Naive thymus-derived CD4-positive, alpha-beta T cell (primary cell): ENCODE measurements around the gene MSH3. TPM values are rescaled to one million over a fixed set of nuclear protein-coding genes. Genes with fewer than 3 reads are reported as not detected.

Source experiments
- ATAC-seq: fragments of 150-1000 bp; cut with Tn5 transposase; 2 replicates; pipeline ENCODE4 v1.10.0; 2021; ENCODE audit warnings: mild to moderate bottlenecking, moderate library complexity
- CTCF ChIA-PET: fragments of 350-600 bp; sonication (Branson Sonifier 250); formaldehyde crosslinking; loops from one replicate; lab custom pipeline; 2021; ENCODE audit warnings: antibody characterized with exemption; lab: Charles Lee
- POLR2A ChIA-PET: fragments of 350-600 bp; sonication (Branson Sonifier 250); formaldehyde crosslinking; loops from one replicate; lab custom pipeline; 2021; ENCODE audit warnings: antibody characterized with exemption, inconsistent platforms; lab: Charles Lee
- DNase-seq, 9 donors: peaks; one replicate each; pipeline versions ENCODE4 v3.0.0 to v3.0.0-alpha.2; 2020 to 2022; ENCODE audit warnings: mixed read lengths in 1 of 9
- H3K27ac ChIP-seq: one replicate; pipeline ENCODE4 v1.7.0; 2013; ENCODE audit warnings: mild to moderate bottlenecking, low read depth, low read length, moderate library complexity
- H3K27me3 ChIP-seq, 2 donors: one replicate each; pipeline ENCODE4 v1.7.0; 2013; ENCODE audit warnings: low read length in 2 of 2, mild to moderate bottlenecking in 2 of 2, moderate library complexity in 2 of 2; ENCODE audit not compliant: control insufficient read depth in 2 of 2, insufficient read depth in 2 of 2
- H3K36me3 ChIP-seq, 3 experiments: 1 replicate in 2 of 3; 2 replicates in 1 of 3; pipeline ENCODE4 v1.7.0; 2013; ENCODE audit warnings: low read length in 3 of 3, mild to moderate bottlenecking in 3 of 3, moderate library complexity in 1 of 3; ENCODE audit not compliant: insufficient read depth in 3 of 3, control insufficient read depth in 2 of 3
- H3K4me1 ChIP-seq, 2 donors: one replicate each; pipeline ENCODE4 v1.7.0; 2013; ENCODE audit warnings: low read length in 2 of 2, mild to moderate bottlenecking in 2 of 2, moderate library complexity in 1 of 2; ENCODE audit not compliant: control insufficient read depth in 2 of 2, insufficient read depth in 2 of 2
- H3K4me3 ChIP-seq: 2 replicates; pipeline ENCODE4 v1.7.0; 2013; ENCODE audit warnings: mild to moderate bottlenecking, low read length
- H3K9me3 ChIP-seq, 3 experiments: 1 replicate in 2 of 3; 2 replicates in 1 of 3; pipeline ENCODE4 v1.7.0; 2013; ENCODE audit warnings: low read length in 3 of 3; ENCODE audit not compliant: control insufficient read depth in 2 of 3
- H3K27ac Mint-ChIP-seq, 9 donors: one replicate each; pipeline ENCODE4 v1.8.0; 2020 to 2022; ENCODE audit warnings: mixed read lengths in 9 of 9, mild to moderate bottlenecking in 8 of 9, moderate library complexity in 5 of 9, inconsistent platforms in 2 of 9
- H3K27me3 Mint-ChIP-seq, 5 donors: one replicate each; pipeline ENCODE4 v1.8.0; 2021 to 2022; ENCODE audit warnings: mixed read lengths in 5 of 5, mild to moderate bottlenecking in 1 of 5
- H3K36me3 Mint-ChIP-seq, 5 donors: one replicate each; pipeline ENCODE4 v1.8.0; 2020 to 2022; ENCODE audit warnings: mixed read lengths in 5 of 5, mild to moderate bottlenecking in 3 of 5, inconsistent platforms in 1 of 5
- H3K4me1 Mint-ChIP-seq, 7 donors: one replicate each; pipeline ENCODE4 v1.8.0; 2020 to 2022; ENCODE audit warnings: mixed read lengths in 7 of 7, mild to moderate bottlenecking in 3 of 7, inconsistent platforms in 1 of 7
- H3K4me3 Mint-ChIP-seq, 10 donors: one replicate each; pipeline ENCODE4 v1.8.0; 2020 to 2022; ENCODE audit warnings: mild to moderate bottlenecking in 10 of 10, mixed read lengths in 10 of 10, moderate library complexity in 6 of 10, inconsistent platforms in 2 of 10
- H3K9me3 Mint-ChIP-seq, 11 donors: one replicate each; pipeline ENCODE4 v1.8.0; 2020 to 2022; ENCODE audit warnings: mixed read lengths in 11 of 11, mild to moderate bottlenecking in 4 of 11, inconsistent platforms in 1 of 11, moderate library complexity in 1 of 11
- intact Hi-C, 2 donors: fragments of 100-400 bp; cut with micrococcal nuclease; formaldehyde crosslinking; loops; one replicate each; pipeline ENCODE4 v1.15.1; 2023
- polyA plus RNA-seq, 2 donors: library from polyadenylated mRNA; unstranded; fragments of 300-500 nt; fragmentation: Illumina TruSeq; gene quantifications; one replicate each; pipeline ENCODE4 v1.2.3, GENCODE V29; 2021
- total RNA-seq, 6 experiments: library from RNA in 5 of 6; stranded (reverse) in 5 of 6; gene quantifications; 1 replicate in 5 of 6; 2 replicates in 1 of 6; pipeline ENCODE4 v1.2.3 and lab custom pipeline; 2021 to 2026

The MSH3 gene
- total and polyA plus RNA-seq, 7 experiments from 2014 or later, result 10.5 to 20.9 (median 13.0) TPM

DNA sequence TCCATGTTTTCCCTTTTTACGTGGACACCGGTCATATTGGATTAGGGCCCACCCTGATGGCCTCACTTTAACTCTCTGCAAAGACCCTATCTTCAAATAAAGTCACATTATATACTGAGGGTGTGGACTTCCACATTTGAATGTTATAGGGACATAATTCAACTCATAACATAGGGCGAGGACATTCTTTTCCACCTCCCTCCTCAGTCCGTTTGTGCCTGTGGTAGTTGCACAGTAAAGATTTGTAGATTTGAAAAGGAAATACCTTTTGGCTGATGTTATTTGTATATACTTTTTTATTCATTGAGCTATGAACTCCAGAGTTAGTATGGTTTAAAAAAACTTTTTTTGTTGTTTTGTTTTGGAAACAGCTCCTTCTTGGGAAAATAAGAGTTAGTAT, 51.3 kb downstream of the MSH3 start:
- peaks cover 0 to 13% (median 0%) of the 10 kb centered on the region in 3 experiments for H3K36me3 ChIP-seq
- H3K27me3 ChIP-seq, result no peaks in the 10 kb centered on the region
- H3K4me1 ChIP-seq, result peaks cover 0 to 5% of the 10 kb centered on the region in 2 donors
- H3K4me3 ChIP-seq, result no peak overlapping the region
- Mint-ChIP-seq H3K4me3 (no peak overlapping the region), H3K4me1 (peaks cover 17 to 33% (median 22%) of the 10 kb centered on the region in 7 donors), H3K9me3 (no peaks in the 10 kb centered on the region), H3K27ac (peak overlapping the region in 1 of 9 donors; percentile 10), H3K36me3 (peaks cover 4 to 51% (median 27%) of the 10 kb centered on the region in 5 donors), H3K27me3 (no peaks in the 10 kb centered on the region)
- DNase-seq (no peak), ATAC-seq (no peak)
- POLR2A ChIA-PET, result no interaction called here
- H3K27ac ChIP-seq, result no peak overlapping the region
- intact Hi-C loops, result no loop called here
- H3K9me3 ChIP-seq, result no peaks in the 10 kb centered on the region
- CTCF ChIA-PET, result no interaction called here

DNA sequence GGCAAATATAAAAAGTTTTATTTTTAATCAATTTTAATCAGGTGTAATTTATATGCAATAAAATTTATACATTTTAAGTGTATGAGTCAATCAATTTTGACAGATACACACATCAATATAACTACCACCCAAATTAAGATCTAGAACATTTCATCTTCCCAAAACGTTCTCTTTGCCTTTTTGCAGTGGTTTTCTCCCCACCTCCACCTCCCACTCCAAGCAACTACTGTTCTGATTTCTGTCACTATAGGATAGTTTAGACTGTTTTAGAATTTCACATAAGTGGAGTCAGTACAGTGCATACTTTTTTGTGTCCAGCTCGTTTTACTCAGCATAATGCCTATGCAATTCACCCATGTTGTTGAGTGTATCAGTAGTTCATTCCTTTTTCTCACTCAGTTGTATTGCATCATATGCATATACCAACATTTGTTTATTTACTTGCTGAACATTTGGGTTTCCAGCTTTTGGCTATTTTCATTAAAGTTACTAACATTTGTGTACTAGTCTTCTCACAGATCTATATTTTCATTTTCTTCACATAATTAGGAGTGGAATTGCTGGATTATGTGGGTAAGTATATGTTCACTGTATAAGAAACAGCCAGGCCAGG, 52.5 kb downstream of the MSH3 start:
- POLR2A ChIA-PET, result no interaction called here
- CTCF ChIA-PET, result interaction anchor here (0.7 kb wide), 1 partner anchor 51 kb away, joined by 3 read pairs; no protein-coding TSS in a partner anchor
- intact Hi-C loops, result no loop called here

DNA sequence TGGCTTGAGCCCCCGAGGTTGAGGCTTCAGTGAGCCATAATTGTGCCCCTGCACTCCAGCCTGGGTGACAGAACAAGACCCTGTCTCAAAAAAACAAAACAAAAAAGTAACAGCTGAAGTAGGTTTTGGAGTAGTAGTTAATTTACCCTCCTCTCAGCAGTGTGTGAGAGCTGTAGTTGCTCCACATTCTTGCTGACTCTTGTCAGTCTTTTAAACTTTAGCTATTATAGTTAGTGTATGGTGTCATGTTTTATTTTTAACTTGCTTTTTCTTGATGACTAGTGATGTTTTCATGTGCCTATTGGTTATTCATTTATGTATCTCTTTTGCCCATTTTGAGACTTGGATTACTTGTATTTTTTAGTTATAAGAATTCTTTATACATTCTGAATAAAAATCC, 53.2 kb downstream of the MSH3 start:
- ChIA-PET POLR2A (no interaction called here), CTCF (interaction anchor here (0.7 kb wide), 1 partner anchor 52 kb away, joined by 3 read pairs; no protein-coding TSS in a partner anchor)
- Histone ChIP-seq H3K4me1 (peaks cover 0 to 5% of the 10 kb centered on the region in 2 donors), H3K27me3 (no peaks in the 10 kb centered on the region), H3K36me3 (peaks cover 0 to 18% (median 0%) of the 10 kb centered on the region in 3 experiments), H3K27ac (no peak overlapping the region), H3K9me3 (no peaks in the 10 kb centered on the region), H3K4me3 (no peak overlapping the region)
- Mint-ChIP-seq H3K4me3 (no peak overlapping the region), H3K36me3 (peaks cover 0 to 54% (median 24%) of the 10 kb centered on the region in 5 donors), H3K4me1 (peaks cover 15 to 38% (median 20%) of the 10 kb centered on the region in 7 donors), H3K27me3 (no peaks in the 10 kb centered on the region), H3K9me3 (no peaks in the 10 kb centered on the region), H3K27ac (no peak overlapping the region)
- ATAC-seq (no peak), DNase-seq (no peak)
- intact Hi-C loops, result no loop called here

More for the DNA sequence above, 52.5 kb downstream of the MSH3 start:
- H3K9me3 ChIP-seq, result no peaks in the 10 kb centered on the region
- H3K27me3 ChIP-seq, result no peaks in the 10 kb centered on the region
- no peak overlapping the region for H3K27ac Mint-ChIP-seq
- H3K36me3 ChIP-seq, result peaks cover 0 to 18% (median 0%) of the 10 kb centered on the region in 3 experiments
- no peak for DNase-seq
- H3K4me1 ChIP-seq, result peaks cover 0 to 5% of the 10 kb centered on the region in 2 donors
- no peak for ATAC-seq
- H3K4me1 Mint-ChIP-seq, result peaks cover 15 to 36% (median 20%) of the 10 kb centered on the region in 7 donors
- H3K27ac ChIP-seq, result no peak overlapping the region
- H3K9me3 Mint-ChIP-seq, result no peaks in the 10 kb centered on the region
- no peaks in the 10 kb centered on the region for H3K27me3 Mint-ChIP-seq
- no peak overlapping the region for H3K4me3 ChIP-seq
- H3K36me3 Mint-ChIP-seq, result peaks cover 4 to 52% (median 22%) of the 10 kb centered on the region in 5 donors
- H3K4me3 Mint-ChIP-seq, result no peak overlapping the region

DNA sequence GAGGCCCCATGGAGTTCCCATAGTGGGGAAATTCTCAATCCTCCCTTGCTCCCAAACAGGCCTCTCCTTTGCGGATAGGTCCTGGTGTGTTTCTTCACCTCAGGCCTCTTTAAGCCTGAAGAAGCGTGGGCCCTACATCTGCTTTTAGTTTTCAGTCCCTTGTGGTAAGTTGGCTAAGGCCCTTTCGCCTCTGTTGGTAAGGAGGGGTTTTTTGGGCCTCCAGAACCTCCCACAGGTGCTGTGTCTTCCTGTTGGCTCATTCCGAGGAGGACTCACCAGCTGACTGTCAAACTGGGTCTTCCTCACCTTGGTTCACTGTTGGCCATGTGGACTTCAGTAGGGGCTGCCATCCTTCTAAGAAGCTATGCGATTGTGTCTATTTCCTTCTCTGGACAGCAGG, 56.8 kb downstream of the MSH3 start:
- CTCF ChIA-PET, result interaction anchor here (1.6 kb wide), 1 partner anchor 455 kb away, joined by 5 read pairs; no protein-coding TSS in a partner anchor
- POLR2A ChIA-PET, result no interaction called here
- peaks cover 0 to 42% (median 4%) of the 10 kb centered on the region in 7 donors for H3K4me1 Mint-ChIP-seq
- DNase-seq (no peak), ATAC-seq (no peak)
- H3K27ac Mint-ChIP-seq, result peak overlapping the region in 2 of 9 donors; percentile 32 to 72
- Histone ChIP-seq H3K36me3 (peaks cover 0 to 18% (median 0%) of the 10 kb centered on the region in 3 experiments), H3K27me3 (no peaks in the 10 kb centered on the region), H3K27ac (no peak overlapping the region), H3K4me1 (no peaks in the 10 kb centered on the region), H3K4me3 (no peak overlapping the region), H3K9me3 (no peaks in the 10 kb centered on the region)
- H3K36me3 Mint-ChIP-seq, result peaks cover 3 to 65% (median 32%) of the 10 kb centered on the region in 5 donors
- H3K27me3 Mint-ChIP-seq, result no peaks in the 10 kb centered on the region
- intact Hi-C loops, result loop anchor here in 1 of 2 donors (1.0 to 5.0 kb wide), 2 partner anchors 46 to 454 kb away; no protein-coding TSS in a partner anchor
- no peaks in the 10 kb centered on the region for H3K9me3 Mint-ChIP-seq
- H3K4me3 Mint-ChIP-seq, result no peak overlapping the region

DNA sequence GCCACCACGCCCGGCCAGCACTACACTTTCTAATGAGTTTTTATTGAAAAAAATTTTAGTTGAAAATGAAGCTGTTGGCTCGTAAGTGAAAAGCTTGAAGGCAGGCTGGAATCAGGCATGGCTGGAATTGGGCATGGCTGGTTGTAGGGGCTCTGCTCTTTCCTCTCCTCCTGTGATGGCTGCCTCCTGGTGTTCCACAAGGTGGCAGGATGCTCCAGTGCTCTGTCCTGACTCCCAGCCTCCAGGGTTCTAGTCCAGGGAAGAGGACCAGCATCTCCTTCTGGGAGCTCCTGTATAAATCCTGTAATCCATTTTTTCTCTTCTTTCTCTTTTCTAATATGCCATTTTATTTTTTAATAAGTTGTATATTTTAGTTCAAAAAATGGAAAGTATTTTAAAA, 57.5 kb downstream of the MSH3 start:
- intact Hi-C loops, result loop anchor here (1.0 to 5.0 kb wide), 4 partner anchors 45 to 483 kb away; no protein-coding TSS in a partner anchor
- Histone ChIP-seq H3K27ac (no peak overlapping the region), H3K9me3 (no peaks in the 10 kb centered on the region), H3K36me3 (peaks cover 0 to 16% (median 0%) of the 10 kb centered on the region in 3 experiments), H3K27me3 (no peaks in the 10 kb centered on the region), H3K4me3 (no peak overlapping the region), H3K4me1 (no peaks in the 10 kb centered on the region)
- DNase-seq, result no peak
- ChIA-PET CTCF (interaction anchor here (1.6 kb wide), 1 partner anchor 455 kb away, joined by 5 read pairs; no protein-coding TSS in a partner anchor), POLR2A (no interaction called here)
- Mint-ChIP-seq H3K4me1 (peaks cover 0 to 42% (median 4%) of the 10 kb centered on the region in 7 donors), H3K27ac (peak overlapping the region in 1 of 9 donors; percentile 72), H3K9me3 (no peaks in the 10 kb centered on the region), H3K27me3 (no peaks in the 10 kb centered on the region), H3K36me3 (peaks cover 6 to 67% (median 33%) of the 10 kb centered on the region in 5 donors), H3K4me3 (no peak overlapping the region)
- ATAC-seq, result no peak

DNA sequence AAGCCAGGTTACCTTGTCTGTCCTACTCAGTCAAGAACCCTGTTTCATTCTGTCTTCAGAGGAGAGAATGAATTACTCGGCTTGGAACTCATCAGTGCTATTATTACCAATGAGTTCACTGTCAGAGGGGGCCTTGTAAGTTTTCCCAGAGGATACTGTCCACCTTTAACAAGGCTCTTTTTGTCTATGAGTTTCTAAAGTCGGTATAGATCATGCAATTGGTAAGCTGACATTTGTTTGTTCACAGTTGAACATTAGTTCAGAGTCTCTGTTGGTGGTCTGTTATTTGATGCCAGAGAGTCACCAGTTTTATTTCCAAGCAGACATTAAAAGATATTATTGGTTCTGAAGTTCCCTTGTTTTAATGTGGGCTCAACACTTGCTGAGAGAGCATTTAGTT, 58.5 kb downstream of the MSH3 start:
- CTCF ChIA-PET, result no interaction called here
- H3K4me3 ChIP-seq, result no peak overlapping the region
- no peaks in the 10 kb centered on the region for H3K27me3 Mint-ChIP-seq
- intact Hi-C loops, result loop anchor here (1.0 to 5.0 kb wide), 3 partner anchors 44 to 482 kb away; no protein-coding TSS in a partner anchor
- no peaks in the 10 kb centered on the region for H3K4me1 ChIP-seq
- H3K9me3 Mint-ChIP-seq, result no peaks in the 10 kb centered on the region
- H3K27ac ChIP-seq, result no peak overlapping the region
- H3K36me3 Mint-ChIP-seq, result peaks cover 7 to 67% (median 38%) of the 10 kb centered on the region in 5 donors
- H3K27ac Mint-ChIP-seq, result no peak overlapping the region
- H3K36me3 ChIP-seq, result peaks cover 0 to 9% (median 0%) of the 10 kb centered on the region in 3 experiments
- no peaks in the 10 kb centered on the region for H3K9me3 ChIP-seq
- no peak overlapping the region for H3K4me3 Mint-ChIP-seq
- peaks cover 0 to 42% (median 4%) of the 10 kb centered on the region in 7 donors for H3K4me1 Mint-ChIP-seq
- DNase-seq (no peak), ATAC-seq (no peak)
- H3K27me3 ChIP-seq, result no peaks in the 10 kb centered on the region
- POLR2A ChIA-PET, result no interaction called here
